GM13977 (cell line): ENCODE results near the gene PSMD9.
A peak's percentile ranks its signal among the peaks of the same experiment; 100 is the strongest.

ENCODE experiments used
- DNase-seq: peaks from one replicate; pipeline ENCODE4 v3.0.0; 2012; ENCODE audit warnings: low spot score
- CTCF ChIP-seq: IDR thresholded peaks from 2 replicates; pipeline ENCODE4 v1.5.1; 2012; ENCODE audit warnings: mild to moderate bottlenecking, control low read depth; ENCODE audit not compliant: insufficient read depth; ENCODE audit errors: extremely low read depth, missing control alignments
- in situ Hi-C: fragments of 300-500 bp; cut with MboI; formaldehyde crosslinking; loops from one replicate; pipeline ENCODE4 v1.12.0; 2022; ENCODE audit warnings: low sequenced_read_pairs, low pct_unique_long_range_greater_than_20kb, mixed read lengths, inconsistent platforms; ENCODE audit not compliant: unreplicated experiment

Gene PSMD9

GRCh38 chr12:121964813-121965643 is 76.4 kb downstream of the PSMD9 start:
- DNase-seq: no peak
- no peak for TF ChIP-seq CTCF

GRCh38 chr12:121966959-121967358 is 78.4 kb downstream of the PSMD9 start:
- TF ChIP-seq CTCF: no peak
- peak; percentile 5 for DNase-seq
- in situ Hi-C loops: no loop called here

More at GRCh38 chr12:121964813-121965643, 76.4 kb downstream of the PSMD9 start:
- in situ Hi-C loops: no loop called here
